AG04449 (cell line): ENCODE data around the gene SPIN2B.
"Not testable (repeated sequence)": the region's sequence is repeated elsewhere in the genome, so short reads cannot be mapped to it uniquely, and the experiment has no call there.

ENCODE experiments used
- CTCF ChIA-PET: fragments of 350-600 bp; formaldehyde crosslinking; extraction: SDS; loops from one replicate; lab custom pipeline; 2021; ENCODE audit warnings: antibody characterized with exemption; lab: Yijun Ruan, JAX
- POLR2A ChIA-PET: fragments of 400-600, 350-600 bp; formaldehyde crosslinking; extraction: SDS; loops from one replicate; lab custom pipeline; 2020; ENCODE audit warnings: antibody characterized with exemption, inconsistent platforms; lab: Yijun Ruan, JAX
- DNase-seq: peaks from one replicate; pipeline ENCODE4 v3.0.0-alpha.2; 2010; ENCODE audit warnings: low read depth, low spot score
- H3K4me3 ChIP-seq: 2 replicates; pipeline ENCODE4 v1.5.1; 2011; ENCODE audit warnings: low read depth, mild to moderate bottlenecking, control low read depth, low read length
- TF ChIP-seq, protein P1 (sequence below): IDR thresholded peaks from one replicate; pipeline ENCODE4 v1.5.1; 2011; ENCODE audit warnings: mild to moderate bottlenecking, moderate library complexity, low read length, control low read depth, inconsistent platforms; ENCODE audit not compliant: insufficient read depth; ENCODE audit errors: missing control alignments

The SPIN2B gene

DNA sequence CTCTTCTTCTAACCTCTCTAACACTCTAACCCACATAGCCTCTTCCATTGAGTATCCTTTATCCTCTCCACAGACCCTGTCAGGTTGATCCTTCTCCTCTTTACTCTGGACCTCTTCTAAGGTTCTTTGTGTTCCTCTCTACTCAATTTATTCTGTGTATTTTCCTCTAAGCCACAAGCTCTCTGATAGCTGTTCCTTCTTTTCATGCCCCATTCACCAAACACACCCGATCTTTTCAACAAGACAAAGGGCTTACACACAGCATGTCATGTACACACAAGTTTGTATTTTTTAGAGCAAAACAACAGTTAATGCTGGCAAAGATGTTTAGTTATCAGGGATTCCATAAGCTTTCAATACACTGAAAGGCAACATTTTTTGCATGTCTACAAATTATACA, 1.9 kb downstream of the SPIN2B start:
- ChIA-PET CTCF (no interaction called here), POLR2A (no interaction called here)
- TF ChIP-seq, protein P1, sequence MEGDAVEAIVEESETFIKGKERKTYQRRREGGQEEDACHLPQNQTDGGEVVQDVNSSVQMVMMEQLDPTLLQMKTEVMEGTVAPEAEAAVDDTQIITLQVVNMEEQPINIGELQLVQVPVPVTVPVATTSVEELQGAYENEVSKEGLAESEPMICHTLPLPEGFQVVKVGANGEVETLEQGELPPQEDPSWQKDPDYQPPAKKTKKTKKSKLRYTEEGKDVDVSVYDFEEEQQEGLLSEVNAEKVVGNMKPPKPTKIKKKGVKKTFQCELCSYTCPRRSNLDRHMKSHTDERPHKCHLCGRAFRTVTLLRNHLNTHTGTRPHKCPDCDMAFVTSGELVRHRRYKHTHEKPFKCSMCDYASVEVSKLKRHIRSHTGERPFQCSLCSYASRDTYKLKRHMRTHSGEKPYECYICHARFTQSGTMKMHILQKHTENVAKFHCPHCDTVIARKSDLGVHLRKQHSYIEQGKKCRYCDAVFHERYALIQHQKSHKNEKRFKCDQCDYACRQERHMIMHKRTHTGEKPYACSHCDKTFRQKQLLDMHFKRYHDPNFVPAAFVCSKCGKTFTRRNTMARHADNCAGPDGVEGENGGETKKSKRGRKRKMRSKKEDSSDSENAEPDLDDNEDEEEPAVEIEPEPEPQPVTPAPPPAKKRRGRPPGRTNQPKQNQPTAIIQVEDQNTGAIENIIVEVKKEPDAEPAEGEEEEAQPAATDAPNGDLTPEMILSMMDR, result no peak
- no peak overlapping the region for H3K4me3 ChIP-seq
- DNase-seq, result no peak

- POLR2A ChIA-PET, CTCF ChIA-PET, DNase-seq: not testable (repeated sequence)
These were observed 3.8 kb downstream of the SPIN2B start for GRCh38 chrX:57117566-57117965.

GRCh38 chrX:57104921-57105398, 16.4 kb downstream of the SPIN2B start:
- POLR2A ChIA-PET, result no interaction called here
- CTCF ChIA-PET, result no interaction called here
- H3K4me3 ChIP-seq, result no peak overlapping the region
- TF ChIP-seq, protein P1, result no peak
- no peak for DNase-seq

More at GRCh38 chrX:57117566-57117965, 3.8 kb downstream of the SPIN2B start:
- H3K4me3 ChIP-seq, result not testable (repeated sequence)

- H3K4me3 ChIP-seq, result no peak overlapping the region
- ChIA-PET POLR2A (interaction anchor here (0.7 kb wide), 1 partner anchor 11 kb away, joined by 4 read pairs; no protein-coding TSS in a partner anchor), CTCF (no interaction called here)
- no peak for DNase-seq
- TF ChIP-seq, protein P1, result no peak
These were observed 16.9 kb downstream of the SPIN2B start for GRCh38 chrX:57104406-57104805.

DNA sequence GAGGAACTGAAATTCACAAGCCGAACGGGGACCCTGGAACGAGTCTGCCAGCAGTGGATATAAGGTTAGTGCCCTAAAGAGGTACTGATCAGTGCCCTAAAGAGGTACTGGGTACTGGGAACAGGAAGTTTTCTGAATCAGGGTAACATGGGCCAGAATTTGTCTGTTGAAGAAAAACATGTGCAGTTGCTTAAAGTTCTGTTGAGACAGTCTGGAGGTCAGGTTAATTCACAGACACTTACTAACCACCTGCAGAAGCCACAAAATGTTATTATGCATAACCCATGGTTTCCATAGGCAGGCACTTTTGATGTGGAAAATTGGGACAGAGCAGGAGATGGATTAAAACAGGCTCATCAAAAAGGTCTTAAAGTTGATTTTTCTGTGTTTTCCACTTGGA, 17.9 kb downstream of the SPIN2B start:
- ChIA-PET POLR2A (no interaction called here), CTCF (no interaction called here)
- no peak for DNase-seq
- TF ChIP-seq, protein P1, result no peak
- no peak overlapping the region for H3K4me3 ChIP-seq

GRCh38 chrX:57102918-57103317, 18.4 kb downstream of the SPIN2B start:
- DNase-seq, CTCF ChIA-PET, POLR2A ChIA-PET, H3K4me3 ChIP-seq: not testable (repeated sequence)

- ChIA-PET POLR2A (no interaction called here), CTCF (no interaction called here)
- TF ChIP-seq, protein P1, result no peak
These were observed 38.2 kb downstream of the SPIN2B start for GRCh38 chrX:57083143-57083542.

More at GRCh38 chrX:57083143-57083542, 38.2 kb downstream of the SPIN2B start:
- no peak for DNase-seq
- H3K4me3 ChIP-seq, result no peak overlapping the region
